ENCODE results near the gene KRT23.
A peak's percentile ranks its signal among the peaks of the same experiment; 100 is the strongest.

Gene KRT23

DNA sequence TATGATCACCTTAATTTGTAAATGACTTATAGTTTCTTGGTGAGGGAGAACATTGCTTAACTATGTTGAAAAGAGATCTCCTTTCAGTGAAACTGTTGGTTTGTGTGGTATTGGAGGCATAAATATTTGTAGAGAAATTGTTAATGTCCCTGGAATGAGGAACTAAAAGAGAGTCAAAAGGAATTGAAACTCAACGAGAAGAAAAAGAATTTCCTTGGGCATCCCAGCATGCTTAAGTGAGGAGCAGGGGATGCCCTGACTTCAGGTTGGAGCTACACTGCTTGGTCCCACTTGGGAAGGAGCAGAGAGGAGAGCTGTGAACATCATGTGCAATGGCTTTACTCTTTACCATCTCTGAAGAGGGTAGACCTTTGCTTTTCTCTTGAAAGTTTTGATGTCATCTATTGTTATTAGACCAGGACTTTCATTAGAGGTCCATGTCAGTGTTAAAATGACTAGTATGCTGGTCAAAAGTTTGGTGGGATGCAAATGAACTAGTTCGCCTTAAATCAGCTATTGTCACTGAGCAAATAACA lies 21.7 kb downstream of the KRT23 start:
- TF ChIP-seq, protein P1, sequence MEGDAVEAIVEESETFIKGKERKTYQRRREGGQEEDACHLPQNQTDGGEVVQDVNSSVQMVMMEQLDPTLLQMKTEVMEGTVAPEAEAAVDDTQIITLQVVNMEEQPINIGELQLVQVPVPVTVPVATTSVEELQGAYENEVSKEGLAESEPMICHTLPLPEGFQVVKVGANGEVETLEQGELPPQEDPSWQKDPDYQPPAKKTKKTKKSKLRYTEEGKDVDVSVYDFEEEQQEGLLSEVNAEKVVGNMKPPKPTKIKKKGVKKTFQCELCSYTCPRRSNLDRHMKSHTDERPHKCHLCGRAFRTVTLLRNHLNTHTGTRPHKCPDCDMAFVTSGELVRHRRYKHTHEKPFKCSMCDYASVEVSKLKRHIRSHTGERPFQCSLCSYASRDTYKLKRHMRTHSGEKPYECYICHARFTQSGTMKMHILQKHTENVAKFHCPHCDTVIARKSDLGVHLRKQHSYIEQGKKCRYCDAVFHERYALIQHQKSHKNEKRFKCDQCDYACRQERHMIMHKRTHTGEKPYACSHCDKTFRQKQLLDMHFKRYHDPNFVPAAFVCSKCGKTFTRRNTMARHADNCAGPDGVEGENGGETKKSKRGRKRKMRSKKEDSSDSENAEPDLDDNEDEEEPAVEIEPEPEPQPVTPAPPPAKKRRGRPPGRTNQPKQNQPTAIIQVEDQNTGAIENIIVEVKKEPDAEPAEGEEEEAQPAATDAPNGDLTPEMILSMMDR (IDR thresholded peaks at IDR 0.05; ENCODE audit: control insufficient read depth, insufficient read depth, low read depth, low read length, missing control alignments) = no peak
- DNase-seq (ENCODE audit: low read depth) = peak; percentile 59
- no peak overlapping the region for H3K4me3 ChIP-seq (ENCODE audit: control insufficient read depth, low read depth, low read length)

GRCh38 chr17:40915199-40915661 lies 22.2 kb downstream of the KRT23 start:
- peak; percentile 89 for DNase-seq (ENCODE audit: low read depth)
- no peak overlapping the region for H3K4me3 ChIP-seq (ENCODE audit: control insufficient read depth, low read depth, low read length)
- TF ChIP-seq, protein P1 (IDR thresholded peaks at IDR 0.05; ENCODE audit: control insufficient read depth, insufficient read depth, low read depth, low read length, missing control alignments) = no peak

- no peak overlapping the region for H3K4me3 ChIP-seq (ENCODE audit: control insufficient read depth, low read depth, low read length)
- TF ChIP-seq, protein P1 (IDR thresholded peaks at IDR 0.05; ENCODE audit: control insufficient read depth, insufficient read depth, low read depth, low read length, missing control alignments) = no peak
- no peak for DNase-seq (ENCODE audit: low read depth)
Observed at GRCh38 chr17:40914075-40914855, 23.2 kb downstream of the KRT23 start.

GRCh38 chr17:40912486-40913210 lies 24.8 kb downstream of the KRT23 start:
- H3K4me3 ChIP-seq (ENCODE audit: control insufficient read depth, low read depth, low read length) = no peak overlapping the region
- DNase-seq (ENCODE audit: low read depth) = no peak
- TF ChIP-seq, protein P1 (IDR thresholded peaks at IDR 0.05; ENCODE audit: control insufficient read depth, insufficient read depth, low read depth, low read length, missing control alignments) = no peak

GRCh38 chr17:40910441-40910841 lies 27.0 kb downstream of the KRT23 start:
- peak; percentile 87 for DNase-seq (ENCODE audit: low read depth)
- no peak overlapping the region for H3K4me3 ChIP-seq (ENCODE audit: control insufficient read depth, low read depth, low read length)
- TF ChIP-seq, protein P1 (IDR thresholded peaks at IDR 0.05; ENCODE audit: control insufficient read depth, insufficient read depth, low read depth, low read length, missing control alignments) = no peak

GRCh38 chr17:40909755-40910154 lies 27.7 kb downstream of the KRT23 start:
- no peak overlapping the region for H3K4me3 ChIP-seq (ENCODE audit: control insufficient read depth, low read depth, low read length)
- DNase-seq (ENCODE audit: low read depth) = peak; percentile 82
- TF ChIP-seq, protein P1 (IDR thresholded peaks at IDR 0.05; ENCODE audit: control insufficient read depth, insufficient read depth, low read depth, low read length, missing control alignments) = no peak

All from AG09309 (cell line).